Measurements from ENCODE around the gene SETD4.
"Not testable (repeated sequence)": the region's sequence is repeated elsewhere in the genome, so short reads cannot be mapped to it uniquely, and the experiment has no call there.

Gene SETD4

GRCh38 chr21:36103434-36103833 lies 43.1 kb upstream of the SETD4 start:
- Histone ChIP-seq H3K4me3 (no peak overlapping the region), H3K27me3 (peaks cover 0 to 10% of the 10 kb centered on the region in 2 donors), H3K27ac (no peak overlapping the region), H3K4me1 (peaks cover 0 to 5% (median 0%) of the 10 kb centered on the region in 4 donors), H3K9me3 (no peaks in the 10 kb centered on the region), H3K36me3 (no peaks in the 10 kb centered on the region)
- DNase-seq, result no peak
- intact Hi-C loops (cut with DNase I; ENCODE audit: low total_unique reads), result no loop called here
- no peak for TF ChIP-seq CTCF (IDR thresholded peaks at IDR 0.05)

GRCh38 chr21:36100971-36101641 lies 40.8 kb upstream of the SETD4 start:
- peaks cover 0 to 10% of the 10 kb centered on the region in 2 donors for H3K27me3 ChIP-seq
- intact Hi-C loops (cut with DNase I; ENCODE audit: low total_unique reads), result no loop called here
- no peak for DNase-seq
- no peaks in the 10 kb centered on the region for H3K9me3 ChIP-seq
- no peak overlapping the region for H3K27ac ChIP-seq
- no peak for TF ChIP-seq CTCF (IDR thresholded peaks at IDR 0.05)
- no peak overlapping the region for H3K4me3 ChIP-seq
- H3K4me1 ChIP-seq, result peaks cover 0 to 20% (median 8%) of the 10 kb centered on the region in 4 donors
- no peaks in the 10 kb centered on the region for H3K36me3 ChIP-seq

- H3K9me3 ChIP-seq; DNase-seq; H3K4me3 ChIP-seq; intact Hi-C loops (cut with DNase I; ENCODE audit: low total_unique reads); H3K36me3 ChIP-seq; H3K27me3 ChIP-seq; H3K27ac ChIP-seq: not testable (repeated sequence)
- peaks cover 0 to 19% (median 8%) of the 10 kb centered on the region in 4 donors for H3K4me1 ChIP-seq
Measured at GRCh38 chr21:36099695-36100211, 39.4 kb upstream of the SETD4 start.

- H3K9me3 ChIP-seq, result no peaks in the 10 kb centered on the region
- no peak for TF ChIP-seq CTCF (IDR thresholded peaks at IDR 0.05)
Measured at GRCh38 chr21:36099000-36099399, 38.7 kb upstream of the SETD4 start.

GRCh38 chr21:36098182-36098532 lies 37.8 kb upstream of the SETD4 start:
- TF ChIP-seq CTCF (IDR thresholded peaks at IDR 0.05), result no peak

More at GRCh38 chr21:36099000-36099399, 38.7 kb upstream of the SETD4 start:
- intact Hi-C loops (cut with DNase I; ENCODE audit: low total_unique reads), result no loop called here
- Histone ChIP-seq H3K4me3 (no peak overlapping the region), H3K27ac (no peak overlapping the region), H3K4me1 (peaks cover 0 to 14% (median 8%) of the 10 kb centered on the region in 4 donors), H3K36me3 (no peaks in the 10 kb centered on the region), H3K27me3 (no peaks in the 10 kb centered on the region)
- no peak for DNase-seq

GRCh38 chr21:36097427-36098181 lies 37.3 kb upstream of the SETD4 start:
- intact Hi-C loops (cut with DNase I; ENCODE audit: low total_unique reads), result no loop called here
- no peak for DNase-seq
- Histone ChIP-seq H3K27ac (peak overlapping the region in 1 of 2 donors; percentile 37), H3K4me1 (peaks cover 0 to 14% (median 8%) of the 10 kb centered on the region in 4 donors), H3K4me3 (no peak overlapping the region), H3K9me3 (no peaks in the 10 kb centered on the region), H3K36me3 (no peaks in the 10 kb centered on the region), H3K27me3 (no peaks in the 10 kb centered on the region)
- TF ChIP-seq CTCF (IDR thresholded peaks at IDR 0.05), result no peak

More at GRCh38 chr21:36098182-36098532, 37.8 kb upstream of the SETD4 start:
- H3K9me3 ChIP-seq, result no peaks in the 10 kb centered on the region
- peaks cover 0 to 14% (median 8%) of the 10 kb centered on the region in 4 donors for H3K4me1 ChIP-seq
- intact Hi-C loops (cut with DNase I; ENCODE audit: low total_unique reads), result no loop called here
- no peaks in the 10 kb centered on the region for H3K27me3 ChIP-seq
- H3K27ac ChIP-seq, result no peak overlapping the region
- no peaks in the 10 kb centered on the region for H3K36me3 ChIP-seq
- H3K4me3 ChIP-seq, result no peak overlapping the region
- no peak for DNase-seq
